Testis (tissue), 2 donors: Measurements from ENCODE around the gene SYF2.

Source experiments
- POLR2A ChIP-seq: fragments of 450-650 bp; IDR thresholded peaks from one replicate; pipeline ENCODE4 v1.6.1; 2017; ENCODE audit warnings: antibody characterized with exemption, mild to moderate bottlenecking, moderate library complexity
- TF ChIP-seq, protein P1 (sequence below), 3 experiments: fragments of 450-650 bp in 2 of 3; fragments of 200-600 bp in 1 of 3; sonication (generic) in 1 of 3; IDR thresholded peaks; one replicate each; pipeline ENCODE4 v1.5.1; 2016 to 2019; ENCODE audit warnings: antibody characterized with exemption in 3 of 3, mild to moderate bottlenecking in 2 of 3, moderate library complexity in 1 of 3

DNA sequence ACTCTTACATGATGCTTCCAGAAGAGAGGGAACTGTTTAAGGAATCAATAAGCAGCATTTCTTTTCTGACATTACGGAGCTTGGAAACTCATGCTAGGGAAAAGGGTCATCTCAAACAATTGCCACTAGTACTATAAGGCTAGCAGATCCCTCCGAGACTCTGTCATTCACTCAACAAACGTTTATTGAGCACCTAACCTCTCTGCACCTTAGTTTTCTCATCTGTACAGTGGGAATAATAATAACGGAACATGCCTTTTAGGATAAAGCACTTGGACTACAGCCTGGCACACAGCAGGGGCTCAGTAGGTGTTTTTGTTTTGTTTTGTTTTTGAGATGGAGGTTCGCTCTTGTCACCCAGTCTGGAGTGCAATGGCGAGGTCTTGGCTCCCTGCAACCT lies 51.3 kb downstream of the SYF2 start:
- TF ChIP-seq, protein P1, sequence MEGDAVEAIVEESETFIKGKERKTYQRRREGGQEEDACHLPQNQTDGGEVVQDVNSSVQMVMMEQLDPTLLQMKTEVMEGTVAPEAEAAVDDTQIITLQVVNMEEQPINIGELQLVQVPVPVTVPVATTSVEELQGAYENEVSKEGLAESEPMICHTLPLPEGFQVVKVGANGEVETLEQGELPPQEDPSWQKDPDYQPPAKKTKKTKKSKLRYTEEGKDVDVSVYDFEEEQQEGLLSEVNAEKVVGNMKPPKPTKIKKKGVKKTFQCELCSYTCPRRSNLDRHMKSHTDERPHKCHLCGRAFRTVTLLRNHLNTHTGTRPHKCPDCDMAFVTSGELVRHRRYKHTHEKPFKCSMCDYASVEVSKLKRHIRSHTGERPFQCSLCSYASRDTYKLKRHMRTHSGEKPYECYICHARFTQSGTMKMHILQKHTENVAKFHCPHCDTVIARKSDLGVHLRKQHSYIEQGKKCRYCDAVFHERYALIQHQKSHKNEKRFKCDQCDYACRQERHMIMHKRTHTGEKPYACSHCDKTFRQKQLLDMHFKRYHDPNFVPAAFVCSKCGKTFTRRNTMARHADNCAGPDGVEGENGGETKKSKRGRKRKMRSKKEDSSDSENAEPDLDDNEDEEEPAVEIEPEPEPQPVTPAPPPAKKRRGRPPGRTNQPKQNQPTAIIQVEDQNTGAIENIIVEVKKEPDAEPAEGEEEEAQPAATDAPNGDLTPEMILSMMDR (IDR thresholded peaks at IDR 0.05) = no peak
- no peak for TF ChIP-seq POLR2A
